Left hindlimb (tissue), 1 donor: Measurements from ENCODE around the gene ANK3.
"Not testable (repeated sequence)": the region's sequence is repeated elsewhere in the genome, so short reads cannot be mapped to it uniquely, and the experiment has no call there.

Experiments used
- DNase-seq: peaks from one replicate; pipeline ENCODE4 v3.0.0-alpha.2; 2018

ANK3 gene

GRCh38 chr10:60299961-60300883 is 89.5 kb downstream of the ANK3 start:
- DNase-seq = no peak

GRCh38 chr10:60299390-60299778 is 90.3 kb downstream of the ANK3 start:
- no peak for DNase-seq

DNA sequence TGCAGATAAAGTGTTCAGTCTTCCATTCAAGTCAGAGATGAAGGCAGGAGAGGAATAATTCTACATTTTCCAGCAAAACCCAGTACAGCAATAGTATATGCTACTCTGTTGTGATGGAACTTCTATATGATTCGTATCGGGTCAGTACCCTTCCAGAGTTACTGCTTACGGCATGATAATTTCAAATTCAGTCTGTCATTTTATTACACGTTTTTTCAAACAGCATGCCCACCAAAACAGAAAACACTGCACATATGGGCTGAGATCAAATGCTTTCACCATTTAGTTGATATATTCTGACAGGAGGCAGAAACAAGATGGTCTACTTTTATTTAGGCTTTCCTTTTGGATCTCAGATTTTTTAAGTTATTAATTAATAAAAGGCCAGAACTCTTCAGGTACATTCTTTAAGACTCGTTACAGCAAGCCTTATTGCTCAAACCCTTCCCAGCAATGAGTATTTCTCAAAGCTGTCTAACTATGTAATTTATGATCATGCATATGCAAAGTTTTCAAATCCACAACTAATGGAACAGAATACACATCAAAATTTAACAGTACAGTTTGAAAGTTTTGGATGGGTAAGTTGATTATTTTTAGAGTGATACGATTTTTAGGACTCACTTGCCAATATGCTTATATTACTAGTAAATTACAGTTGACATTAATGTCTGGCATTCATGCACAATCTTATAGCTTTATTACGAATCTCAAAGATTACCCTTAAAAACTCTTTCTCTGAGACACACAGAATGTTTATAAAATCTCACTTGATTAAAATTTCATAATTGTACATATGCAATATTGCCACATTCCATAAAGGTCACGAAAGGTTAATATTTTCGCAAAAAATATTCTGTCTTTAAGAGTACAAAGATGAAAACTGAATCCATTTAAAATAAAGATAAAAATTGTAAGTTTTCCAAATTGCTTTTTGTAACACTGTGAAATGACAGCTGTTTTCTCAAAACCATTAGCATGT is 91.0 kb downstream of the ANK3 start:
- DNase-seq = no peak

DNA sequence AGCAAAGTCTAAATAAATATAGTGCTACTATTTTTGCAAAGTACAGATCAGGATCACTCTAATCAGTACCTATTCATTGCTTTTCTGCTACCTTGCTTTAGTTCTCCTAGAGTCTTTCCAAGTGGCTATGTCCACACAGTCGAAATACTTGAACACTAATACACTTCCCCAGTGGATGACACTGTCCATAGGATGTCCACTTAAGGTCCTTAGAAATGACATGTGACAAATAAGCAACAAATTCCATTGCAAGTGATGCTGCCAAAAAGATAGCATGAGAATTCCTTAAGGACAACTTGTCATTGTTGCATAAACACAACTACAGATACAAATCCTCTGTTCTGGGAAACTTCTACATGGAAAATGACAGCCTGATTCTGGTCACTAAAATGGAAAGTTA is 93.6 kb downstream of the ANK3 start:
- no peak for DNase-seq

- DNase-seq = no peak
Measured at GRCh38 chr10:60295028-60295937, 94.4 kb downstream of the ANK3 start.

DNA sequence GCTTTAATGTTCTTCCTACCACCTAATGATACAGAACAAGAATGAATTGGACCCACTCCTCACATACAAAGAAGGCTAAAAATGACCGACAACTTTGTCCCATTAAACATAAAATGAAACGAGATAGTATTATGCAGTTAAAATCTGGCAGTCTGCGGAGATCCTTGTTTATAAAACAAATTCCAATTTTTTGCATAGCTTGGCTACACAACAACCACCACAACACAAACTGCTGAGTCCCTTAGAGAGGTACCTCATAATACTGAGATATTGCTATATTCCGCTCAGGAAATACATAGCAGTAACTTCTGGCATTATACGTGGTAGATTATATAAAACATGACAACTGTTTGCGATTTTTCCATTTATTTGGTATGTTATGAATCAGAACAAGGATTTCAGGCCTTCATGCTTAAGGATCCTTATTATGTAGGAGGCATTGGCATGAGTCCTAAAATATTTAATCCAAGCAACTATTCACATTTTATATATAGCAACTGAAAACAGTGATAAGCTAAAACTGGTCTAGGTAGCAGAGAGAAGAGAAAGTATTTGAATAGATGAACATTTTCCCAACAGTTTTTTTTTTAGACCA is 96.0 kb downstream of the ANK3 start:
- DNase-seq = no peak

DNA sequence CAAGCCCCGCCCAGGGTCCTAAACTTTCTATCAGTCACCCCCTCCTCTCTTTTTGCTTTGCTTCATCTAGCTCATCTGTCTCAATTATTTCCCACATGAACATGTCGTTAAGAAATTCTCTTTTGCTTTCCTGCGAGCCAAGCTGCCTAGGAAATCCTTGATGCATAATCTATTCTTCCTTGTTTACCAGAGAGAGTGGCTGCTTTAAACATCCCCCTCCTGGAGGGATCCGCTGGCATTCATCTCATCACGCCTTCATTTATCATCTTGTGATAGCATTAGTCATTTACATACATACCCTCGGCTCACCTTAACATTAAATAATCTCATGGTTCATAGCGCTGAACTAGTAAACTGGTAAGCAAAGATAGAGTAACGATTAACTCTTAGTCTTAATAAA is 96.7 kb downstream of the ANK3 start:
- DNase-seq = no peak

GRCh38 chr10:60292536-60292935 is 97.1 kb downstream of the ANK3 start:
- not testable (repeated sequence) for DNase-seq

GRCh38 chr10:60291344-60291930 is 98.2 kb downstream of the ANK3 start:
- DNase-seq = no peak

GRCh38 chr10:60290558-60290957 is 99.1 kb downstream of the ANK3 start:
- no peak for DNase-seq

DNA sequence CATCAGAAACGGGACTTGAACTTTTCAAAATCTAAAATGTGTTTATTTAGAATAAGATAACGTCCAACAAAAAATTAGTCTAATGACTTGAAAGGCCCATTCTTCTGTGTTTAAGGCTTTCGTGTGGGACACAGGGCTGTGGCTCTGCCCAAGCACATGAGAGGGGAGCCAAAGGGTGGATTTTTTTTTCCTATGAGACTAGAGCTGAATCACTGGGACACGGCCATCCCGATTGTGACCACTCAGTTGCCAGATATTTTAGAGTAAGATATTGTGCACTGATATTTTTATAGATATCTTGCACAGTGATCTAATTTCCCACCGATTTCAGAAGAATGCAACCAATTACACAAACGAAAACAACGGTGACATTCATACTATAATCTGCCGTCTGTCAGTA is 99.9 kb downstream of the ANK3 start:
- no peak for DNase-seq

GRCh38 chr10:60288256-60288655 is 101.4 kb downstream of the ANK3 start:
- no peak for DNase-seq

GRCh38 chr10:60286559-60286958 is 103.1 kb downstream of the ANK3 start:
- no peak for DNase-seq

DNA sequence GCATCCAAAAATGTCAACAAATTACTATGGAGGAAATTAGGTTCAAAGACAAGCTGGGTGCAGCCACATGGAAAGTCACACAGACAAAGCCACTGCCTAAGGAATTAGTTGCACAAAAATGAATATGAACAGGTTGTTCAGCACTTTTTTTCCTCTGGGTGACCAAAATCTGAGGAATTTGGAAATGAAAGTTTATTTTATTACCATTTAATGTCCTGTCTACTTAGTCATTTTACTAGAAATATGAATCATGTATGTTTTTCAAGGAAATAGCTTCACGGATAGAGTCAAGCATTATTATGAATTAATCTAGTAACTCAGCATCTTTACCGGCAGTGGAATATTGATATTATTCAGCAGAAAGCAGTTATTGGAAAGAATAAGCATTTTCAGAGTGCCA is 106.3 kb downstream of the ANK3 start:
- no peak for DNase-seq

DNA sequence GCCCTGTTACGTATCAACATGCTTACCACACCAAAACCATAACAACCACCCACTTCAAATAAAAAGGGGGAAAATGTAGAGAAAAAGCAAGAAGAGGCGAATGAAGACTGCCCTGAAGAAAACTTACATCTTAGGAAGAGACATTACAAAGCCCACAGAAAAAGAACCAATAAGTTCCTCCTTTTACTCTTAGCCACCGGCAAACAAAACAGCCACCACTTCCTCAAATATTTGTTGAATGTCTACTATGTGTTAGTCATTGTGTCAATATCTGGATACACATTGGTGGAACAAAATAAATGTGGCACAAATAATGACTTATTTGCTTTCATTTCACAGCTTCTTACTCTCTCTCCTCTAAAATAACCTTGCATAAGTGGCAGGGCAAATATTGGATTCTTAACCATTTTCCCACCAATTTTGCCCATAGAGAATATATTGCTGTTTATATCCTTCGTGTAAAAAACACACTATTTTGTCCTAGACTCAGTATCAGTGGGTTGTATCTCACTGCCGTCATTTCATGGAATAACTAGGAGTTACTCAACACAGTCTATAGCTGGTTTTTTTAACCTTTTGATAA is 106.8 kb downstream of the ANK3 start:
- no peak for DNase-seq

DNA sequence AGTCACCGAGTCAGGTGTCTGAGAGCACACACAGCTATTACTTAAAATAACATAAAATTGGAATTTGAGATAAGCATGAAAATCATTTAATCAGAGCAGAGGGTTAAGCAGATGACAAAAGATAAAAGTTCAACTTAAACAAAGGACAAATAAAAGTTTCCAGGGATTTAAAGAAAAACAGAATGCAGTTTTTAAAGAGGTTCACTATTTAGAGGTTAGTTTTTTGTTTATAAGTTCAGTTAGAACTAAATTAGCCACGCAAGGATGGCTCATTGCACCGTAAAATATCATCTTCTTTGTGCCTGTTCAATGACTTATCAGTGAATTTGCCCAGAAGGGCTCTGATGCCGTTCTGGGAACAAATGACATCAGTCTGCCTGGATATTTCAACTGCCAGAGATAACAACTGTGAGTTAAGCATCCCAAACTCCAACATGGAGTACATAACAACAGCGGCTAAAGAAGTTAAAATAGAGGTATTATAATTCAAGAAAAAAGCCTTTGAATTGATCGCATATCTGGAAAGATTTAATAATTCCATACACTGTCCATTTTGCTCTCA is 107.8 kb downstream of the ANK3 start:
- no peak for DNase-seq

- no peak for DNase-seq
Measured at GRCh38 chr10:60281331-60281730, 108.3 kb downstream of the ANK3 start.

- no peak for DNase-seq
Measured at GRCh38 chr10:60280475-60280874, 109.2 kb downstream of the ANK3 start.

DNA sequence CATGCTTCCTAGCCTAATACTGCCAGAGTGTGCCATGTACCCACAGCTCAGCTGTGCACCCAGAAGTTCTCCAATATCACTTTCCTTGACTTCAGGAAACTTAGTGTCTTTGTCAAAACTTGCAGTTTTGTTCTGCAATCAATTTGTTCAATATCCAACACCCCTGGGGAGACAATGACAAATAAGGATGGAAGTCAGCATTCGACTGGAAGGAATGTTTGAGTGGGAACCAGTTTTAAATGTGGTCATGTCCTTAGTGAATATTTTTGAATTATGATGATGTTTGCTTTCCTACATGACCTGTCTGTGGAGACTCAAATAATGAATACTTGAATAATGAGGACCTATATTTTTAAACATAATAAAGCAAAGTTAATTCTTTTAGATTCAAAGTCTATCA is 112.0 kb downstream of the ANK3 start:
- no peak for DNase-seq

DNA sequence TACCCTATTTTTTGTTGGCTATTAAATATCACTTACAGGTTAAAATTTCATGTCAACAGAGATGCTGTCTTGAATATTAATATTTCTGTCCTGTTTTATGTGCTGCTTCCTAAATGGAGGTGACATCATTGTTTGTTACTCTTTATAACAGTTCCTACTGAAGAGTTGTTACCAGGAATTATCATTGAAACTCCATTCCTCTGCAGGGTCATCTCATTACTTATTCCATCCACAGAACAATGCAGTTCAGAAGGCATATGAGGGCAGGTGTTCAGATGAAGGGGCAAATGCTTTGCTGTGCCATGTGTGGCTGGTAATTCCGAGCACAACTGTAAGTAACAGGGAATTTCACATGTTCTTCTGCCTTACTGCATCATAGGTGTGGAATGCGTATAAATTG is 113.4 kb downstream of the ANK3 start:
- no peak for DNase-seq
